CD4-positive, alpha-beta T cell (primary cell): ENCODE measurements around the gene AHCYL2. TPM values are rescaled to one million over a fixed set of nuclear protein-coding genes. Genes with fewer than 3 reads are reported as not detected.

ENCODE experiments used
- ATAC-seq: fragments of 200-7000 bp; cut with Tn5 transposase; one replicate; pipeline ENCODE4 v1.10.0; 2022; ENCODE audit warnings: mild to moderate bottlenecking; ENCODE audit not compliant: poor library complexity
- CTCF ChIA-PET: fragments of 350-600 bp; sonication (Branson Sonifier 250); formaldehyde crosslinking; loops from one replicate; lab custom pipeline; 2021; ENCODE audit warnings: antibody characterized with exemption, inconsistent platforms; lab: Charles Lee
- POLR2A ChIA-PET: fragments of 350-600 bp; sonication (Branson Sonifier 250); formaldehyde crosslinking; loops from one replicate; lab custom pipeline; 2021; ENCODE audit warnings: antibody characterized with exemption, inconsistent platforms; lab: Charles Lee
- DNase-seq, 14 experiments: peaks; one replicate each; pipeline ENCODE4 v3.0.0-alpha.2; 2013 to 2020; ENCODE audit warnings: mixed read lengths in 2 of 14
- H3K27ac ChIP-seq, 2 donors: one replicate each; pipeline versions ENCODE4 v1.5.1 to v1.7.0; 2013; ENCODE audit warnings: low read length in 2 of 2, low read depth in 1 of 2, mild to moderate bottlenecking in 1 of 2
- H3K27me3 ChIP-seq, 2 experiments: 1 replicate in 1 of 2; 2 replicates in 1 of 2; pipeline versions ENCODE4 v1.6.1 to v1.7.0; 2013; ENCODE audit warnings: low read length in 2 of 2, control low read depth in 1 of 2, mild to moderate bottlenecking in 1 of 2, moderate library complexity in 1 of 2; ENCODE audit not compliant: insufficient read depth in 2 of 2, control insufficient read depth in 1 of 2
- H3K36me3 ChIP-seq: one replicate; pipeline ENCODE4 v1.6.1; 2013; ENCODE audit warnings: low read length, control low read depth; ENCODE audit not compliant: insufficient read depth
- H3K4me1 ChIP-seq: one replicate; pipeline ENCODE4 v1.6.1; 2013; ENCODE audit warnings: low read length, control low read depth; ENCODE audit not compliant: insufficient read depth
- H3K4me3 ChIP-seq: one replicate; pipeline ENCODE4 v1.5.1; 2013; ENCODE audit warnings: mild to moderate bottlenecking, low read length, moderate library complexity
- H3K9me3 ChIP-seq, 2 experiments: 1 replicate in 1 of 2; 2 replicates in 1 of 2; pipeline versions ENCODE4 v1.6.1 to v1.7.0; 2013; ENCODE audit warnings: low read length in 2 of 2, mild to moderate bottlenecking in 2 of 2, control low read depth in 1 of 2, moderate library complexity in 1 of 2; ENCODE audit not compliant: control insufficient read depth in 1 of 2, insufficient read depth in 1 of 2
- H3K27ac Mint-ChIP-seq: one replicate; pipeline ENCODE4 v1.8.0; 2020; ENCODE audit warnings: mixed read lengths
- H3K27me3 Mint-ChIP-seq: one replicate; pipeline ENCODE4 v1.8.0; 2021; ENCODE audit warnings: mixed read lengths
- H3K36me3 Mint-ChIP-seq: one replicate; pipeline ENCODE4 v1.8.0; 2021; ENCODE audit warnings: low read depth, mixed read lengths
- H3K4me1 Mint-ChIP-seq: one replicate; pipeline ENCODE4 v1.8.0; 2021; ENCODE audit warnings: low read depth, mixed read lengths
- H3K4me3 Mint-ChIP-seq: one replicate; pipeline ENCODE4 v1.8.0; 2020; ENCODE audit warnings: mild to moderate bottlenecking, mixed read lengths
- H3K9me3 Mint-ChIP-seq: one replicate; pipeline ENCODE4 v1.8.0; 2020; ENCODE audit warnings: mixed read lengths
- intact Hi-C, 2 experiments: fragments of 100-400 bp; cut with DNase I in 1 of 2; cut with micrococcal nuclease in 1 of 2; formaldehyde crosslinking; loops; one replicate each; pipeline versions ENCODE4 v1.15.1 to v1.9.0; 2023 to 2025; cut with DNase I, micrococcal nuclease
- total RNA-seq, 174 experiments: library from RNA in 2 of 174; stranded (reverse) in 2 of 174; gene quantifications; one replicate each; pipeline ENCODE4 v1.2.3 and lab custom pipeline; 2021 to 2026
- TF ChIP-seq, protein P1 (sequence below): fragments of 200-600 bp; IDR thresholded peaks from one replicate; pipeline ENCODE4 v1.8.0; 2022; ENCODE audit warnings: antibody characterized with exemption, mild to moderate bottlenecking

AHCYL2 gene
- total RNA-seq, 2 experiments from 2014 or later: 5.8 to 6.0 TPM

DNA sequence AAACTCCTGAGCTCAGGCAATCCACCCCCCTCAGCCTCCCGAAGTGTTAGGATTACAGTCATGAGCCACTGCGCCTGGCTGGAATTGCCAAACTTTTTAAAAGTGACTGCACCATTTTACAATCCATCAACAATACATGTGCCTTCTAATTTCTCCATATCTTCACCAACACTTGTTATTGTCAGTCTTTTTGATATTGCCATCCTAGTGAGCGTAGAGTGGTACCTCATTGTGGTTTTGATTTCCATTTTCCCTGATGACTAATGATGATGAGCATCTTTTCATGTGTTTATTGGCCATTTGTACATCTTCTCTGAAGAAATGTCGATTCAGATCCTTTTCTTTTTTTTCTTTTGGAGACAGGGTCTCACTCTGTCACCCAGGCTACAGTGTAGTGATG is 187.7 kb downstream of the AHCYL2 start:
- no peak overlapping the region for H3K27ac ChIP-seq
- TF ChIP-seq, protein P1, sequence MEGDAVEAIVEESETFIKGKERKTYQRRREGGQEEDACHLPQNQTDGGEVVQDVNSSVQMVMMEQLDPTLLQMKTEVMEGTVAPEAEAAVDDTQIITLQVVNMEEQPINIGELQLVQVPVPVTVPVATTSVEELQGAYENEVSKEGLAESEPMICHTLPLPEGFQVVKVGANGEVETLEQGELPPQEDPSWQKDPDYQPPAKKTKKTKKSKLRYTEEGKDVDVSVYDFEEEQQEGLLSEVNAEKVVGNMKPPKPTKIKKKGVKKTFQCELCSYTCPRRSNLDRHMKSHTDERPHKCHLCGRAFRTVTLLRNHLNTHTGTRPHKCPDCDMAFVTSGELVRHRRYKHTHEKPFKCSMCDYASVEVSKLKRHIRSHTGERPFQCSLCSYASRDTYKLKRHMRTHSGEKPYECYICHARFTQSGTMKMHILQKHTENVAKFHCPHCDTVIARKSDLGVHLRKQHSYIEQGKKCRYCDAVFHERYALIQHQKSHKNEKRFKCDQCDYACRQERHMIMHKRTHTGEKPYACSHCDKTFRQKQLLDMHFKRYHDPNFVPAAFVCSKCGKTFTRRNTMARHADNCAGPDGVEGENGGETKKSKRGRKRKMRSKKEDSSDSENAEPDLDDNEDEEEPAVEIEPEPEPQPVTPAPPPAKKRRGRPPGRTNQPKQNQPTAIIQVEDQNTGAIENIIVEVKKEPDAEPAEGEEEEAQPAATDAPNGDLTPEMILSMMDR: no peak
- ChIA-PET POLR2A (no interaction called here), CTCF (interaction anchor here (1.6 kb wide), 1 partner anchor 70 kb away, joined by 3 read pairs; no protein-coding TSS in a partner anchor)
- peaks cover 0 to 6% of the 10 kb centered on the region in 2 experiments for H3K9me3 ChIP-seq
- DNase-seq: no peak
- no peak overlapping the region for H3K4me3 ChIP-seq
- intact Hi-C loops: no loop called here
- Mint-ChIP-seq H3K4me3 (no peak overlapping the region), H3K4me1 (no peaks in the 10 kb centered on the region), H3K36me3 (peaks cover 78% of the 10 kb centered on the region), H3K9me3 (peaks cover 7% of the 10 kb centered on the region), H3K27me3 (no peaks in the 10 kb centered on the region), H3K27ac (no peak overlapping the region)
- H3K36me3 ChIP-seq: peaks cover 20% of the 10 kb centered on the region
- H3K27me3 ChIP-seq: no peaks in the 10 kb centered on the region
- H3K4me1 ChIP-seq: no peaks in the 10 kb centered on the region
- no peak for ATAC-seq

DNA sequence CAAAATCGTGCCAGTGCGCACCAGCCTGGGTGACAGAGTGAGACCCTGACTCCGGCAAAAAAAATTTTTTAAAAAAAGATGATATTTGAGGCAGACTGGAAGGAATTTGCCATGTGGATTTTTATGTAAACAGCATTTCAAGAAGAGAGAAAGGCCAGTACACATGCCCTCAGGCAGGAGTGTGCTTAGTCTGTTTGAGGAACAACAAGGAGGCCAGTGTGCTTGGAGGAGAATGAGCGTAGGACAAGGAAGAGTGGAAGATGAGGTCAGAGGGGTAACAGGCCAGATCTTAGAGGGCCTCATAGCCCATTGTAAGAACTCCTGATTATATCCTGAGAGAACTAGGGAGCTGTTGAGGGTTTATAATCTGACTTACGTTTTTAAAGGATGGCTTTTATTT is 192.2 kb downstream of the AHCYL2 start:
- DNase-seq (no peak), ATAC-seq (no peak)
- Histone ChIP-seq H3K4me3 (no peak overlapping the region), H3K27ac (no peak overlapping the region), H3K36me3 (peaks cover 15% of the 10 kb centered on the region), H3K4me1 (no peaks in the 10 kb centered on the region), H3K27me3 (no peaks in the 10 kb centered on the region), H3K9me3 (peaks cover 0 to 4% of the 10 kb centered on the region in 2 experiments)
- ChIA-PET CTCF (no interaction called here), POLR2A (interaction anchor here (1.4 kb wide), 1 partner anchor 17 kb away, joined by 4 read pairs; the partner anchor contains the start of gene STRIP2)
- Mint-ChIP-seq H3K27ac (no peak overlapping the region), H3K4me1 (no peaks in the 10 kb centered on the region), H3K36me3 (peaks cover 56% of the 10 kb centered on the region), H3K27me3 (no peaks in the 10 kb centered on the region), H3K9me3 (peaks cover 4% of the 10 kb centered on the region), H3K4me3 (no peak overlapping the region)
- intact Hi-C loops: no loop called here
- TF ChIP-seq, protein P1: no peak

DNA sequence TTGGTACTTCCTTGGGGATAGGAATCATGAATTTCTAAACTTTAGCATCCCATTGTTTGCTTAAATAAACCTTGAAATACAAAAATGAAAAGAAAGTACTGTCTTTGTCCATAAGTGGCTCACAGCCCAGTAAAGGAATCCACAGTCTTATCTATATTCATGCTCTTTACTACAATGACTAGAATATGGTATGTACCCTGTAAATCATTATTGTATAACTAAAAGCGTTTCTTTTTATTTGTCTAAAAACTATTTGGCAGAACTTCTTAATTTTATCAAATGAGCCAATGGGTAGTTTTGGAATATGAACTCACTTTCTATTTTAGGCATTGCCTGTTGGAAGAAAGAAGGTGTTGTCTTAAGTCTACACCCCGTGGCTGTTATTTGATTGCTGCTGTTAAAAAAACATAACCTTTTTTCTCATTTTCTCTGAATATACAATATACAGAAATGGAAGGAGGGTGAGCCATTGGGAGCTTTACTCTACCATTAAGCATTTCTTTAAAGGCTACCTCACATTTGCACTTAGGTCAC is 197.0 kb downstream of the AHCYL2 start:
- intact Hi-C loops: no loop called here
- POLR2A ChIA-PET: no interaction called here
- no peak for ATAC-seq
- no peak for DNase-seq
- Histone ChIP-seq H3K9me3 (no peaks in the 10 kb centered on the region), H3K4me1 (no peaks in the 10 kb centered on the region), H3K4me3 (no peak overlapping the region), H3K36me3 (peaks cover 22% of the 10 kb centered on the region), H3K27ac (no peak overlapping the region), H3K27me3 (no peaks in the 10 kb centered on the region)
- Mint-ChIP-seq H3K27ac (no peak overlapping the region), H3K27me3 (no peaks in the 10 kb centered on the region), H3K4me1 (peaks cover 11% of the 10 kb centered on the region), H3K9me3 (no peaks in the 10 kb centered on the region), H3K4me3 (no peak overlapping the region), H3K36me3 (peaks cover 68% of the 10 kb centered on the region)
- TF ChIP-seq, protein P1: no peak
- CTCF ChIA-PET: no interaction called here
